Measurements from ENCODE around the gene POMGNT2.

Gene POMGNT2

GRCh38 chr3:43104039-43104438 is 1.8 kb downstream of the POMGNT2 start:
- no peak for DNase-seq (ENCODE audit: low read depth in 1 of 2, low spot score in 1 of 2)

- DNase-seq (ENCODE audit: low read depth in 1 of 2, low spot score in 1 of 2), result no peak
These were observed 3.0 kb downstream of the POMGNT2 start for GRCh38 chr3:43102773-43103480.

- DNase-seq (ENCODE audit: low read depth in 1 of 2, low spot score in 1 of 2), result no peak
These were observed 7.1 kb downstream of the POMGNT2 start for GRCh38 chr3:43098761-43099160.

- no peak for DNase-seq (ENCODE audit: low read depth in 1 of 2, low spot score in 1 of 2)
These were observed 8.3 kb downstream of the POMGNT2 start for GRCh38 chr3:43097400-43098080.

GRCh38 chr3:43096761-43097160 is 9.1 kb downstream of the POMGNT2 start:
- no peak for DNase-seq (ENCODE audit: low read depth in 1 of 2, low spot score in 1 of 2)

GRCh38 chr3:43095370-43095769 is 10.5 kb downstream of the POMGNT2 start:
- DNase-seq (ENCODE audit: low read depth in 1 of 2, low spot score in 1 of 2), result no peak

- DNase-seq (ENCODE audit: low read depth in 1 of 2, low spot score in 1 of 2), result no peak
These were observed 11.0 kb downstream of the POMGNT2 start for GRCh38 chr3:43094851-43095250.

GRCh38 chr3:43094381-43094780 is 11.5 kb downstream of the POMGNT2 start:
- DNase-seq (ENCODE audit: low read depth in 1 of 2, low spot score in 1 of 2), result no peak

GRCh38 chr3:43093974-43094373 is 11.9 kb downstream of the POMGNT2 start:
- DNase-seq (ENCODE audit: low read depth in 1 of 2, low spot score in 1 of 2), result no peak

GRCh38 chr3:43093006-43093405 is 12.9 kb downstream of the POMGNT2 start:
- no peak for DNase-seq (ENCODE audit: low read depth in 1 of 2, low spot score in 1 of 2)

- DNase-seq (ENCODE audit: low read depth in 1 of 2, low spot score in 1 of 2), result no peak
These were observed 14.4 kb downstream of the POMGNT2 start for GRCh38 chr3:43091481-43091880.

GRCh38 chr3:43090238-43090637 is 15.6 kb downstream of the POMGNT2 start:
- no peak for DNase-seq (ENCODE audit: low read depth in 1 of 2, low spot score in 1 of 2)

GRCh38 chr3:43089081-43089480 is 16.8 kb downstream of the POMGNT2 start:
- no peak for DNase-seq (ENCODE audit: low read depth in 1 of 2, low spot score in 1 of 2)

- no peak for DNase-seq (ENCODE audit: low read depth in 1 of 2, low spot score in 1 of 2)
These were observed 18.6 kb downstream of the POMGNT2 start for GRCh38 chr3:43087249-43087776.

GRCh38 chr3:43086460-43087165 is 19.3 kb downstream of the POMGNT2 start:
- no peak for DNase-seq (ENCODE audit: low read depth in 1 of 2, low spot score in 1 of 2)

- no peak for DNase-seq (ENCODE audit: low read depth in 1 of 2, low spot score in 1 of 2)
These were observed 23.4 kb downstream of the POMGNT2 start for GRCh38 chr3:43082457-43082856.

GRCh38 chr3:43081796-43082195 is 24.1 kb downstream of the POMGNT2 start:
- no peak for DNase-seq (ENCODE audit: low read depth in 1 of 2, low spot score in 1 of 2)

- DNase-seq (ENCODE audit: low read depth in 1 of 2, low spot score in 1 of 2), result no peak
These were observed 24.9 kb downstream of the POMGNT2 start for GRCh38 chr3:43080726-43081568.

- no peak for DNase-seq (ENCODE audit: low read depth in 1 of 2, low spot score in 1 of 2)
These were observed 26.1 kb downstream of the POMGNT2 start for GRCh38 chr3:43079536-43080332.

GRCh38 chr3:43077707-43078106 is 28.2 kb downstream of the POMGNT2 start:
- DNase-seq (ENCODE audit: low read depth in 1 of 2, low spot score in 1 of 2), result no peak

Data from activated CD4-positive, alpha-beta T cell treated with anti-CD3 and anti-CD28 coated beads, Interleukin-2, amount 50 U/mL, for 24 hours (primary cell).